NCI-H69 (cell line): Measurements from ENCODE around the gene PIGX.

Experiments used
- DNase-seq: peaks from one replicate; lab custom pipeline; 2025; lab: John Stamatoyannopoulos, UW

The PIGX gene

DNA sequence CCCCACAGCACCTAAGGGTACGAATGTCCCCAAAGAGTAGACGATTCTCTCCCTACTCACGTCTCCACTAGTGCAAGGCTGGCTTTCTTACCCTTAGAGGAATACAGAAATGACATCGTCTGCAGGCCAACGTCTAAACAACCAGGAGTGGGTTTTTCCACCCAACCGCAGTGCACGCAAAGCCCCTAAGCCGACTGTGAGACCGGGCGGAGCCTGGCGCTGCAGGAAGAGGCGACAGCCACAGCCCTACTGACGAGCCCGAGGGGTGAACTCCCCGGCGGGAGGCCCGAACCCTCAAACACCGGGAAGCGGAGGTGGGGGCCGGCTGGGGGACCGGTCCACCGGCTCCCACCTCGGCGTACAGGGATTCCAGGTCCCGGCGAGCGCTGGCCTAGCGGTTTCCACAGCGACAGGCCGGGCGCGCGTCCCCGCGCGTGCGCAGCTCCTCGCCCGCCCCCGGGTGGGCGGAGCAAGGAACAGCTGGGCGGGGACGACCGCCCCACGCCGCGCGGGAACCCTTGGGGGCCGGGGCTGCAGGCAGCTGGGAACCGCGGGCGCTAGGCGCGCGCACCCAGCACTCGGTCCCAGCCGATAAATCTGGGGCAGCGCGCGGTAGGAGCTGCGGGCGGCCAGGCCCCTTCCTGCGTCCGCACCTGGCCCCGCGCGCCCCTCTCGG, at the start of gene PIGX, which contains the start of gene CEP19:
Gene PIGX (plus strand): TSS at position 540 of the 676 bp plus-strand sequence.
Gene CEP19 (minus strand): TSS at position 413 of the 676 bp plus-strand sequence. CDS start 3,593 bp downstream, outside the sequence.
- peak; percentile 96 for DNase-seq

DNA sequence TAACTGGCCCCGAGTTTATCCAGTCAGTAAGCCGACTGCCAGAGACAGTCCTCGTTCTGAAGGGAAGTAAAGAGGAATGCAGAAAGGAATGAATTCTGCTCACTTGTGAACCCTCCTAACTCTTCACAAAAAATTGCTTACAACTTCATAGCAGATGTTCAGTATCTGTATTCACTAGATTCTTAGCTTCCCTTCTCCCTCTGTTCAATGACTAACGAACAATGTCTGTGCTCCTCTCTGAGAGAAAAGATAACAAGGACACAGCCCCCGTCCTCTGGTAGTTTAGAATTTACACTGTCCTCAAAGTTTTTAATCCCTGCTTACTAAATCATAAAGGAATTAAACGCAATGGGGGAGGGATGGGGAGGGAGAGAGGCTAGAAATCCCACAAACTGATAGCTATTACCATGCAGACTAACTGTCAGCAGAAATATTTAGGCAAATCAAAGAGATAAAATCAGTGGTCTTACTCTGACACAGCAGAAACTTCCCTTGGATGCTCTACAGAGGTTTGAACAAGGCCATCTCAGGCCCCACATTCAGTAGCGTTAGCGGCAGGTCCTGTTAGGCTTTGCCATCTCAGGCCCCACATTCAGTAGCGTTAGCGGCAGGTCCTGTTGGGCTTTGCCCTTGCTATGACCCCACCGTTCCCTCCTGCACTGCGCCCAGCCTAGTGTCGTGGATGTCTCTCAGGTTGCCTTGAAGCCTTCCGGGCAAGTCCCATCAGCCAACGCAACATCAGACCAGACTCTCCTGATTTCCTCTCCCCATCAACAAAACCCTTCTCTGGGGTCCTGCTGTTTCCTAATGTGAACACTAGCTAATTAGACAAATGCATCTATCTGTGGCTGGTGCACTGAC, 49.2 kb upstream of the PIGX start:
- DNase-seq: no peak

DNA sequence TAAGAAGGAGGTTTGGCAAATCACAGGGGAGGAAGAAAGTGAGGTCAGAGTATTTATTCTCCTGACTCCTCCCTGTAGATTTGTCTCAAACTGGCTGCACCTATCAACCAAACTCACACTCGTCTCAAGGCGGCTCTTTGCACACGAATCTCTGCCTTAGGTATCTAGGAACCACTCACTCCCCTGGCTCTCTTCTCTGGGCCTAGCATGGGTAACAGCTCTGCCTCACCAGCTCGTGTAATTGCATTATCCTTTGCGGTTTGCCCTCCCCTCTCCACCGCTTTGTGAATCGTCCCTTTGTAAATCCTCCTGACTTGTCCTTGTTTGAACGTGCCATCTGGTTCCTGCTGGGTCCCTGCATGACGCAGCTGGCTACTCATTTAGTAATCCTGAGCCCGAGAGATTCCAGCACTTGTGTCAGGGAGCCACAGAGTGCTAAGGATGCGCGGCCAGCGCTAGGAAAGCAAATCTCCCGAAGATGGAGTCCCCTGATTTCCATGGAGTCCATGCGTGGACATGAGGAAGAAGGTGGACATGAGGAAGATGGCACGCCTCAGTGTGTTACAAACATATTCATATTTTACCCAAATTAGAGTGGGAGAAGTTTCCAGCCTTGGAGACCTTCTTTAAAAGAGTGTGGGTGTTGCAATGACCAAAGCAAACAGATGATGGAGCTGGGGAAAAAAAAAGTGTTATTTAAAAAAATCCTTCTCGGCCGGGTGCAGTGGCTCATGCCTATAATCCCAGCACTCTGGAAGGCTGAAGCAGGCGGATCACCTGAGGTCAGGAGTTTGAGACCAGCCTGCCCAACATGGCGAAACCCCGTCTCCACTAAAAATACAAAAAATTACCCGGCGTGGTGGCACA, 45.9 kb upstream of the PIGX start:
- DNase-seq: peak; percentile 95

- no peak for DNase-seq
Observed at GRCh38 chr3:196667056-196667825, 44.9 kb upstream of the PIGX start.

- DNase-seq: no peak
Observed at GRCh38 chr3:196670339-196670738, 41.8 kb upstream of the PIGX start.

GRCh38 chr3:196673632-196674031, 38.5 kb upstream of the PIGX start:
- no peak for DNase-seq

DNA sequence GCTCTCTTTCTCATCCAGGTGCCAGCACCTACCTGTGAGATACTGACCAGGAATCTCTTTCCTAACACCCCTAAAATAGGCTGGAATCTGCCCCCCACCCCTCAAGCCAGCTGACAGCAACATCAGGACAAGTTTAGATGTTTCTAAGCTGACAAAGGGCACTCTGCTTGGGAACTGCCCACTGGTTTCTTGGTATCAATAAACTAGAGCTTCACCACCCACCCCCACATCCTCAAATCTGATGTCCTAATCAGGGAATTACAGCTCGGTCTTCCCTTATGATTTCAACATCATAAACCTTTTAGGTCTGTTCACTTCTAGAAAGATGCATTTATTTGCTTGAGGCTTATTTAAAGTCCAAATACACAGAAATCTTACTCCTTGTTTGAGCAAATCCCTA, 34.8 kb upstream of the PIGX start:
- no peak for DNase-seq

DNA sequence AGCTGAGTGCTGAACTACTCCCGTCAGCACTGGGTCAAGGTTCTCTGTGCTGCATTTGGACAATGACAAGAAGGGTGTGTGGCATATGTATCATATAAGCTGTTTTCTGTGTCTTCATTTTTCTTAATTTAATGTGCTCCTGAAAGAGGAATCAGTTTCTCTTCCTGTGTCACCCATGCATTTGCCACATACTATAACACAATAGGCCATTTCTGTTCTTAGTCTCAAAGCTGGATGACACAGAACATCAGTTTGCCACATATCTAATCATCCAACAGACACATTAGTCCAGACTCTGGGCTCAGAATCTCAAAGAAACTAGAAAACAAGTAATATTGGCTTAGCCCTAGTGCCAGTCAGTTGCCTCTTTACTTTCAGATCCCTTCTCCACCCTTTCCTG, 34.2 kb upstream of the PIGX start:
- DNase-seq: no peak

GRCh38 chr3:196684548-196685407, 27.4 kb upstream of the PIGX start:
- peak; percentile 54 for DNase-seq

DNA sequence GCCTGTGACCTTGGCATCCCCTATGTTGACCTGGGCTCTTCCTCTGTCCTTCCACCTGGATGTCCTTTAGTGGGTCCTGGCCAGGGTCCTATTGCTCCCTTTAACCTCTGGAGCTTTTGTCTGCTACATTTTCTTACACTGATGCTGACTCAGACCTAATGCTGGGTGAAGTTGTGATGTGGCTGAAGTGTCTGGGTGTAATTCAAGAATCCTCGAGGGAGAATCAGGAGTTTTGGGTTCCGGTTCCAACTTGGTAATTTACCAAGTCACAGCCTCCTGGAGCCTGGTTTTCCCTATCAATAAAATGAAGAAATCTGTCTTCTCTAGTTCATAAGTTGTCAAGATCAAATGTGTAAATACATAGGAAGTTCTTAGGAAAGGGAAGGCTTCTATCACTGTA, 25.7 kb upstream of the PIGX start:
- DNase-seq: no peak

GRCh38 chr3:196688349-196688748, 23.8 kb upstream of the PIGX start:
- peak; percentile 83 for DNase-seq

- no peak for DNase-seq
Observed at GRCh38 chr3:196689941-196690660, 22.1 kb upstream of the PIGX start.

DNA sequence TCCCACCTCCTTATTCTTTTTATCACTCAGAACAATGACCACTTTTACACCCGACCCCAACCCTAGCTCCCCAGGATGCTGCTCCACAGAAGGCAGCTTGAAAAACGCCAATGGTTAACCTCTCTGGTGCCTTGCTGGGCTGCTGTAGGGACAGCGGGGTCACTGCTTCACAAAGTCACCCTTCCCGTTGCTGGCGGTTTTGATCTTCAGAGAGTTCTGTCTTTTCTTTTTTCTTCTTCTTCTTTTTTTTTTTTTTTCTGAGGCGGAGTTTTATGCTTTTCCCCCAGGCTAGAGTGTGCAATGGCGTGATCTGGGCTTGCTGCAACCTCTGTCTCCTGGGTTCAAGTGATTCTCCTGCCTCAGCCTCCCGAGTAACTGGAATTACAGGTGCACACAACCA, 20.8 kb upstream of the PIGX start:
- DNase-seq: no peak

DNA sequence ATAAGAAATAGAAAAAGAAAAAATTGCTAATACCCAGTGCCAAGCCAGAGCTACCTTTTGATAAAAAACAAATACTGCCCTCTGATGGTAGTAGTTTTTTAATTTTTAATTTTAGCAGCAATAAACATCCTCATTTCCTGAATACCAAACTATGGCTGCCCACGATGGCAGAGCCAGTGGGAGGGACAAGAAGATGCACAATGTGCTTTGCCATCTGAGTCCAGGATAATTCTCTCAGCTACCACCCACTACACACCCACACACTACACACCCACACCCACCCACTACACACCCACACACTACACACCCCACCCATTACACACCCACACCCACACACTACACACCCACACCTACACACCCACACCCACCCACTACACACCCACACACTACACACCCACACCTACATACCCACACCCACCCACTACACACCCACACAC, 18.0 kb upstream of the PIGX start:
- DNase-seq: no peak

DNA sequence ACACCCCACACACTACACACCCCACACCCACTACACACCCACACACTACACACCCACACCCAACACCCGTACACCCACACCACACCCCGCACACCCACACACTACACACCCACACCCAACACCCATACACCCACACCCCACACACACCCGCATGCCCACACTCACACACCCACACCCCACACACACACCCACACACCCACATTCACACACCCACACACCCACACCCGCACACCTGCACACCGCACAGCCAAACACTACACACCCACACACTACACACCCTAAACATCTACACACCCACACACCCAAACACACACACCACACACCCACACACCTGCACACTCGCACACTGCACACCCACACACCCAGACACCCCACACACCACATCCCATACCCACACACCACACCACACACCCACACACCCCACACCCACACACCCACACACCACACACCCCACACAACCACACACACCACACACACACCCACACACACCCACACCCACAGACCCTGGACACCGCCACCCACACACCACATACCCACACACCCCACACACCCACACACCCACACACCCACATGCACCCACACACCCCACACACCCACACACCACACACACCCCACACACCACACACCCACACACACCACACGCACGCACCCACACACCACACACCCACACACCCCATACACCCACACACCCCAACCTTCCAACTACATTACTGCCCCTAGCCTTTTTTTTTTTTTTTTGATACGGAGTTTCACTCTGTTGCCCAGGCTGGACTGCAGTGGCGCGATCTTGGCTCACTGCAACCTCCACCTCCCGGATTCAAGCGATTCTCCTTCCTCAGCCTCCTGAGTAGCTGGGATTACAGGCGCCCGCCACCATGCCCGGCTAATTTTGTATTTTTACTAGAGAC, 17.0 kb upstream of the PIGX start:
- DNase-seq: no peak

DNA sequence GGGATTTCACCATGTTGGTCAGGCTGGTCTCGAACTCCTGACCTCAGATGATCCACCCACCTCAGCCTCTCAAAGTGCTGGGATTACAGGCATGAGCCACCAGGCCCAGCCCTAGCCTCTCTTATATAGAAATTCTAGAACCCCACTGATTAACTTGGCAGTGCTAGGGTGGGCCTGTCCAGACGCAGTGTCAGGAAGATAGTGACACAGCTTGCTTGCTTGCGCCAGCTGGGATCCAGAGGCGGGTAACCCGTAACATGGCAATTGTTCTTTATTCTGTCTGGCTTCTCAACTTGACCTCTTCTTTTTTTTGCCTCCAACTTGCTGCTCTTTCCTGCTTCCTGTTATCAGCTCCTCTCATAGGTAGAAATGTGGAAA, 16.3 kb upstream of the PIGX start:
- no peak for DNase-seq

GRCh38 chr3:196697270-196697669, 14.9 kb upstream of the PIGX start:
- DNase-seq: no peak

DNA sequence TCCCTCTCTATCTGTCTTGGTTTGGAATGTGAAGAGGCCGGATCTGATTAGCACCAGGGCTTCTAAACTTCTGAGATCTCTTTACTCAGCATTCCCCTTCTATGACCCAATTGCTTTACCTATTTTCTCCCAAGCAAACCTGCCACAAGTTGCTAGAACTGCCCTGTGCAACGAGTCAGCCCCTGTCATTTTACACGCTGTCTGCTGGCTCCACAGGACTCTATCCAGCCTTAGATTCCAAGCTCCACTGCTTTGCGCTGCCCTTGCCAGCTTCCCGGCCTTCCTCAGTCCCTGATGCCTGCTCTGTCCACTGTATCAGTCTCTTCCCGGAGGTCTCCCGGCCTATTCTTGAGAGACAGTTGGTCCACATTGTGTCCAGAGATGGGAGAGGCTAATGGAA, 12.4 kb upstream of the PIGX start:
- DNase-seq: no peak

DNA sequence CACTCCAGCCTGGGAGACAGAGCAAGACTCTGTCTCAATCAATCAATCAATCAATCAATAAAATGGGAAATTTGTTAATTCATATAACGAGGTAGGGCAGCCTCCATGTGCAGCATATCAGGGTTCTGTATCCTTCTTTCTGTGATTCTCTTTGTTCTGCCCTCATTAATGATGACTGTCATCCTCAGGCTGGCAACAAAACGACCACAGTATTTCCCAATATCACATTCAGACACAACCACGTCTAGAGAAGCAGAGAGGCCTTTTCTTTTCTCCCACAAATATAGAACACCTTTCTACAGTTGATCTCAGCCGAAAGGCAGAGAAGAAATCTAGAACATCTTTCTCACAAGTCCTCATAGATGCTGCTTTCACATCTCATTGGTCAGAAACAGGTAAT, 11.4 kb upstream of the PIGX start:
- no peak for DNase-seq
